NCI-H1417 treated with DMSO at 0.1 percent for 48 hours (cell line): ENCODE measurements around the gene DMRT1.

Experiments used
- DNase-seq: peaks from one replicate; lab custom pipeline; 2025; lab: John Stamatoyannopoulos, UW

Gene DMRT1

GRCh38 chr9:922731-923130 is 81.2 kb downstream of the DMRT1 start:
- no peak for DNase-seq

DNA sequence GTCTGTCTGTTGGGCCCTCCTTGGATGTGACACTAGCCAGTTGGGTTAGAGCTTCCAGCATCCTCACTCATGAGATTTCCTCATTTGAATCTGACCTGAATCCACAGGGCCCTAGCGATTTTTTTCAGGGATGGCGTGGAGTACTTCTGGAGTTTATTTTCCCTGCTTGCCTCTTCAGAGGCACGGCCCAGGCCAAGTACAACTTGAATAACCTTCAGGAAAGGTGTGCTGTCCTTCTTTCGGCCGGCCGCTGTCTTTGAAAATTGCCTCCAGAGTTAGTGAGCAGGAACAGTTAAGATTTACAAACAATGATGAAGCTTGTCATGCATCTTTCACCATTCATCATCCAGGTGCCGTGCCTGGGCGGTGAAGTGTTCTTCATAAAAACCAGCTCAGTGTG is 85.5 kb downstream of the DMRT1 start:
- no peak for DNase-seq

DNA sequence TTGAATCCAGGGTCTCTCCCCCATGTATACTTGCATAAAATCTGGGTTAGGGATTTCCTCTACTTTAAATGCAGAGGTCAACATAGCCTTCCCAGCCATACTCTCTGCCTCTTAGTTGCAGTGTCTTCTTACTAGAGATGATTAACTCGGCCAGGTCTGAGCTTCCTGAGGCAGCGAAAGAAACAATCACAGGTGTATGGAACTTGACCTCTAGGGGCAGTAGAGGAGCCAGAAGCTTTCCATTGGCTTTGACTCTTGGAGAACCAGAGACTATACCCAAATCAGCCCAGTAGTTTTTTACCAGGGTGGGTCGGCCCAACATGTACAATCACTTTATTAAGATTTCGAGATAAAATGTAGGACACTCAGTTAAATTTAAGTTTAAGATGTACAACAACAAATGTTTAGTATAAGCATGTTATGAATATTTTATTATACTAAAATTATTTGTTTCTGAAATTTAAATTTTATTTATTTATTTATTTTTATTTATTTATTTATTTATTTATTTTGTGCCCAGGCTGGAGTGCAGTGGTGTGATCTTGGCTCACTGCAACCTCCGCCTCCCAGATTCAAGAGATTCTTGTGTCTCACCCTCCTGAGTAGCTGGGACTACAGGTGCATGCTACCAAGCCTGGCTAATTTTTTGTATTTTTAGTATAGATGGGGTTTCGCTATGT is 87.0 kb downstream of the DMRT1 start:
- DNase-seq: no peak

GRCh38 chr9:929719-930118 is 88.2 kb downstream of the DMRT1 start:
- DNase-seq: no peak

DNA sequence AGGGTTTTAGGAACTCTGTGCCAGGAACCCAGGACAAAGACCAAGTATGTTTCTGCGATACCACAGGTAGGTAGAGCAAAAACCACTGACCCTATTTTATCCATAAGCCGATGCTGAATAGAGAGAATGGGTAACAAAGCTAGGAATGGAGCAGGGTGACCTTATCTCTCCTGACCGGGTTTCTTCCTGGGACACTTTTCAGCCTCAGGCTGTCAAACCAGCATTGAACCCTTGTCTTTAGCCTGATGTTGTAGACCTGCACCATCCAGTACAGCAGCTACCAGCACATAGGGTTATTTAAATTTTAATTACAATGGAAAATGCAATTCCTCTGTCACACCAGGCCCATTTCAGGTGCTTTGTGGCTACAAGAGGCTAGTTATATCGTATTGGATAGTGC is 91.9 kb downstream of the DMRT1 start:
- DNase-seq: no peak

DNA sequence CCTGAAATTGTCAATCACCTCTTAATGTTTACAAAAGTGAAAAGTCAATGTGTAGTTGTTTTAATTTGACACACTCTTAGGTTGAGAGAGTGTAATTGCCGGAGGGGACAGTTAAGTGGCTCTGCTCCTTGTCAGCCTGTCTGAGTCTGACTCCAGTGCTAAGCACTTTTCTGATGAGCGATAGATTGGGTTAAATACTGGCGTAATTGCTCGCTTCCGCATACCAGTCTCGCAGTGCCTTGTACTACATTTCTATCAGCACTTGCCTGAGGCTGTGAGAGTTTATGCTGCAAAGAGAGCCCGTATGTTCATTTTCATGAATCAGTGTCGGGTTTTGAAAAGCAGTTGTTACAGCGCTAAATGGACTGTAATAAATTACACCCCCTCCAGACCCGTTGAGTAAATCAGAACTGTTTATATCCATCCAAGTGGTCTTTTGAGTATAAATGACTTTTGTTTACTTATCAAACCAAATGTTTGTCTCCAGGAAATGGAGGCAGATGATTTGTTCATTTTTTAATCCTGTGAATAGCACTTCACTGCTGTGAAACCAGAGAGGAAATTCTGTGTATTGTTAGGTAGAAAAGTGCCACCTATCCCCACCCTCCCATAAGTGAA is 94.0 kb downstream of the DMRT1 start:
- DNase-seq: peak; percentile 50

GRCh38 chr9:942805-943580 is 101.5 kb downstream of the DMRT1 start:
- DNase-seq: no peak

DNA sequence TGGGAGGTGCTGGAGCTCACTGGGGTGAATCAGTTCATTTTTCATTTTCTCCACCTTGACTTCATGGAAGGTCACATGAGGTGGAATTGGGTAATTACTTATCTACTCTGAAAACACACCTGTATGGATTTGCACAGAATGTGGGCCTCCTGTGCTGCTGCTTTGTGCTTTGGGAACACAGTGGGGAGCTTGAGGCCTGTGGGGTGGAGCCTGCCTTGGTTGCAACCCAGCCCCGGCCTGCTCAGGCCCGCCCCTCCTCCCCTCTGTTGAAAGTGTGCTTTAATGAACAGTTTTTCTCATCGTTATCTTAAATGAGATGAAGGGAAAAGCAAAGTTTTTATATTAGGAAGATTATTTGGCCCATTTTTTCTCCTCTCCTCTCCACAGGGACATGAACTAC is 106.5 kb downstream of the DMRT1 start:
- no peak for DNase-seq

DNA sequence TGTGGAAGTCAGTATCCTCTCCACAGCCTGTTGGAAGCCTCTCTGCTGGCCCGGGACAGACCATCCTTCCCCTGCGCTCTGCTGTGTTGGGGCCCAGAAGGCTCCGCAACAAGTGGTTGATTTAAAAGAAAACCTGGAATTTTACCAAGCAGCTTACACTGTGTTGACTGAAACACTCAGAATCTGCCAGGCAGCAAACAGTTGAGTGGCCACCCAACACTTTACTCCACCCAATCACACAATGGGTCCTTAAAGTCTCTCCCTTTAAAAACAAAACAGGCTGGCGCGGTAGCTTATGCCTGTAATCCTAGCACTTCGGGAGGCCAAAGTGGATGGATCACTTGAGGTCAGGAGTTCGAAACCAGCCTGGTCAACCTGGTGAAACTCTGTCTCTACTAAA is 107.0 kb downstream of the DMRT1 start:
- DNase-seq: no peak

DNA sequence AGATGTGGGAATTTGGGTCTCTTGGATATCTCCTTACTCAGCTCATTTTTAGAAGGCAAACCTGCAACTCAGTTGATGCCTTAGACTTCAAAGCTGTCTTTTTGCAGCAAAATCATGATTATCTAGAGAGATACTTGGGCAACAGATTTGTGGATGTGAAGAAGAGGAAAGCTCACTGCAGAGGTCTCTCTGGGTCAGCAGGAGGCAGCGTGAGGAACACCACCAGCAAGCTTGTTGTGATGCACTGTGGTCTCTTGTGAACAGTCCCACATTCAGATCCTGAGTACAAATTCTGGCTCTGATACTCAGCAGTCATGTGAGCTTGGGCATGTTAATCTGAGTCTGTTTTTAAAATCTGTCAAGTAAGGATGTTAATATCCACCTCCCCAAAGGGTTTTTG is 108.6 kb downstream of the DMRT1 start:
- DNase-seq: no peak

GRCh38 chr9:952546-952945 is 111.0 kb downstream of the DMRT1 start:
- no peak for DNase-seq

- no peak for DNase-seq
Observed at GRCh38 chr9:959105-959504, 117.6 kb downstream of the DMRT1 start.

DNA sequence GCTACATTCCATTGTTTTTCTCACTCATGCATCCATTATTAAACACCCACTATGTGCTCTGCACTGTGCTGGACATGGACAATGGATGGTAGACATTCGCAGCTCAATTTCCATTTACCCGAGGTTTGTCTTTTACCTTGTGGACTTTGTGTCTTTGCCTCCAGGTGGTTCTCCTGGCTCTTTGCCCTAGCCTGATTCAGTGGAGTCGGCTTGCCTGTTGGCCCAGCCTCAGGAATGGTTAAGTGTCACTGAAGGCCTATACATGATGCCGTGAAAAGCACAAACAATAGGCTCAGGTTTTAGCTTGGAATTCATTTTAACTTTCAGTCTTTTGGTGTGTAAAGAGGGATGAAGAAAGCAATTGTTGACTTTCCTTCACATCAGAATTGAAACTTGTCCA is 118.4 kb downstream of the DMRT1 start:
- no peak for DNase-seq

- DNase-seq: no peak
Observed at GRCh38 chr9:962023-962422, 120.5 kb downstream of the DMRT1 start.

DNA sequence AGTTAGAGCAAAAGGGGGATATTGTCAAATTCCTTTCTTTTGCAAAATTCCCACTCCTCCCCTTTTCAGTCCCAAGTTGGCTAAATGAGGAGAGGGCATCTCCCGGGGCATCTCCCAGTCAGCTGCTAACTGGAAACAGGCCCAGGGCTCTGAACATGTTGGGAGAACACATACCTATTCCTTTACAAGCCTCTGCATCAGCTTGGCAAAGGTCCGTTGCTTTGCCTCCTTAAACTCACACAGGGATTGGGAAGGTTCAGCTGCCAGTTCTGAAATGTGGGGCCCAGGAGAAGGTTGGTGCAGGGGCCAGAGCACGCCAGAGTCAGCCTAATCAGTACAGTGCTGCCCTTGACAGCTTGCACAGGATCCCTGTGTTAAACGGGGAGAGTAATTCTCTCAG is 124.0 kb downstream of the DMRT1 start:
- DNase-seq: no peak

DNA sequence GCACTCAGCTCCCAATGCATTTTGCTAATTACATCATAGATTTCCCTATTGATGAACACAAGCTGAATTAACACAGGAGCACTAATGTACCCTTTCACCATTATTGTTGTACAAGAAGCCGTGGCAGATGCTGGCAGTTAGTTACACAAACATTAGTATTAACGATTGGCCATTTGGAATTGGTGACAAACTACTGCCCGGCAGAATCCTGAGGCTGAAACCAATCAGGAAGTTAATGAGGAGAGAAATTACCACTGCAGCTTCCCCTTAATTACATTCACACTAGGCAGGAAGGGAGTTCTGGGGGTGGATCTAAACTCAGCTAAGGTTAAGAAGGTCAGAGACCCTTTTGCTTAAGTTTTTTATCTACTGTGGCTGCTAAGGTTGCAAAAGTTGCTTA is 125.4 kb downstream of the DMRT1 start:
- DNase-seq: no peak

GRCh38 chr9:967436-967835 is 125.9 kb downstream of the DMRT1 start:
- DNase-seq: no peak

- no peak for DNase-seq
Observed at GRCh38 chr9:967903-968641, 126.6 kb downstream of the DMRT1 start.

GRCh38 chr9:969310-970150 is 128.0 kb downstream of the DMRT1 start:
- no peak for DNase-seq

GRCh38 chr9:970151-970996 is 128.9 kb downstream of the DMRT1 start:
- no peak for DNase-seq
